Measurements from ENCODE around the gene ZNF23. TPM values are rescaled to one million over a fixed set of nuclear protein-coding genes. Genes with fewer than 3 reads are reported as not detected.

The ZNF23 gene
- total and polyA plus RNA-seq, 2 donors from 2014 or later = 7.3 to 9.9 TPM

- FAIRE-seq (no peak), DNase-seq (no peak)
- H3K4me3 ChIP-seq (ENCODE audit: low read length in 3 of 3) = no peak overlapping the region
- no peak for TF ChIP-seq CTCF (IDR thresholded peaks at IDR 0.05; ENCODE audit: borderline replicate concordance, extremely low read depth, insufficient read depth)
- H3K9ac ChIP-seq (ENCODE audit: low read length in 3 of 3) = no peak overlapping the region
- peaks cover 0 to 4% (median 3%) of the 10 kb centered on the region in 3 donors for H3K9me3 ChIP-seq (ENCODE audit: control insufficient read depth in 2 of 3, insufficient read depth in 1 of 3, low read length in 3 of 3)
- no peaks in the 10 kb centered on the region for H3K4me1 ChIP-seq (ENCODE audit: control insufficient read depth in 2 of 3, insufficient read depth in 2 of 3, low read depth in 1 of 3, low read length in 3 of 3)
- intact Hi-C loops (cut with DNase I) = no loop called here
- H3K27ac ChIP-seq (ENCODE audit: low read depth in 2 of 2, low read length in 2 of 2) = no peak overlapping the region
- no peaks in the 10 kb centered on the region for H3K36me3 ChIP-seq (ENCODE audit: control insufficient read depth in 2 of 3, insufficient read depth in 3 of 3, low read length in 3 of 3)
- H3K27me3 ChIP-seq (ENCODE audit: control insufficient read depth, insufficient read depth, low read length) = no peaks in the 10 kb centered on the region
Measured at GRCh38 chr16:71431176-71431575, 30.9 kb downstream of the ZNF23 start.

GRCh38 chr16:71430744-71431143, 31.3 kb downstream of the ZNF23 start:
- no peak for FAIRE-seq
- H3K9me3 ChIP-seq (ENCODE audit: control insufficient read depth in 2 of 3, insufficient read depth in 1 of 3, low read length in 3 of 3) = peaks cover 0 to 4% (median 3%) of the 10 kb centered on the region in 3 donors
- H3K27me3 ChIP-seq (ENCODE audit: control insufficient read depth, insufficient read depth, low read length) = no peaks in the 10 kb centered on the region
- no peak overlapping the region for H3K27ac ChIP-seq (ENCODE audit: low read depth in 2 of 2, low read length in 2 of 2)
- intact Hi-C loops (cut with DNase I) = no loop called here
- DNase-seq = no peak
- H3K9ac ChIP-seq (ENCODE audit: low read length in 3 of 3) = no peak overlapping the region
- no peak for TF ChIP-seq CTCF (IDR thresholded peaks at IDR 0.05; ENCODE audit: borderline replicate concordance, extremely low read depth, insufficient read depth)
- no peak overlapping the region for H3K4me3 ChIP-seq (ENCODE audit: low read length in 3 of 3)
- H3K4me1 ChIP-seq (ENCODE audit: control insufficient read depth in 2 of 3, insufficient read depth in 2 of 3, low read depth in 1 of 3, low read length in 3 of 3) = no peaks in the 10 kb centered on the region
- H3K36me3 ChIP-seq (ENCODE audit: control insufficient read depth in 2 of 3, insufficient read depth in 3 of 3, low read length in 3 of 3) = no peaks in the 10 kb centered on the region

- Histone ChIP-seq H3K4me1 (ENCODE audit: control insufficient read depth in 2 of 3, insufficient read depth in 2 of 3, low read depth in 1 of 3, low read length in 3 of 3) (no peaks in the 10 kb centered on the region), H3K36me3 (ENCODE audit: control insufficient read depth in 2 of 3, insufficient read depth in 3 of 3, low read length in 3 of 3) (no peaks in the 10 kb centered on the region), H3K27me3 (ENCODE audit: control insufficient read depth, insufficient read depth, low read length) (no peaks in the 10 kb centered on the region), H3K27ac (ENCODE audit: low read depth in 2 of 2, low read length in 2 of 2) (no peak overlapping the region), H3K9me3 (ENCODE audit: control insufficient read depth in 2 of 3, insufficient read depth in 1 of 3, low read length in 3 of 3) (peaks cover 0 to 4% (median 3%) of the 10 kb centered on the region in 3 donors), H3K9ac (ENCODE audit: low read length in 3 of 3) (no peak overlapping the region), H3K4me3 (ENCODE audit: low read length in 3 of 3) (no peak overlapping the region)
- DNase-seq (no peak), FAIRE-seq (no peak)
- intact Hi-C loops (cut with DNase I) = no loop called here
- TF ChIP-seq CTCF (IDR thresholded peaks at IDR 0.05; ENCODE audit: borderline replicate concordance, extremely low read depth, insufficient read depth) = no peak
Measured at GRCh38 chr16:71429581-71429980, 32.5 kb downstream of the ZNF23 start.

- intact Hi-C loops (cut with DNase I) = no loop called here
- no peaks in the 10 kb centered on the region for H3K27me3 ChIP-seq (ENCODE audit: control insufficient read depth, insufficient read depth, low read length)
- no peak overlapping the region for H3K27ac ChIP-seq (ENCODE audit: low read depth in 2 of 2, low read length in 2 of 2)
- DNase-seq (no peak), FAIRE-seq (no peak)
- peaks cover 0 to 4% (median 3%) of the 10 kb centered on the region in 3 donors for H3K9me3 ChIP-seq (ENCODE audit: control insufficient read depth in 2 of 3, insufficient read depth in 1 of 3, low read length in 3 of 3)
- H3K9ac ChIP-seq (ENCODE audit: low read length in 3 of 3) = no peak overlapping the region
- H3K4me1 ChIP-seq (ENCODE audit: control insufficient read depth in 2 of 3, insufficient read depth in 2 of 3, low read depth in 1 of 3, low read length in 3 of 3) = no peaks in the 10 kb centered on the region
- TF ChIP-seq CTCF (IDR thresholded peaks at IDR 0.05; ENCODE audit: borderline replicate concordance, extremely low read depth, insufficient read depth) = no peak
- H3K4me3 ChIP-seq (ENCODE audit: low read length in 3 of 3) = no peak overlapping the region
- H3K36me3 ChIP-seq (ENCODE audit: control insufficient read depth in 2 of 3, insufficient read depth in 3 of 3, low read length in 3 of 3) = no peaks in the 10 kb centered on the region
Measured at GRCh38 chr16:71428883-71429282, 33.2 kb downstream of the ZNF23 start.
